Right lobe of liver (tissue), 4 donors: ENCODE results near the gene NEU3.

Experiments used
- POLR2A ChIP-seq: fragments of 450-650 bp; IDR thresholded peaks from one replicate; pipeline ENCODE4 v1.6.1; 2017; ENCODE audit warnings: antibody characterized with exemption, mild to moderate bottlenecking
- TF ChIP-seq, protein P1 (sequence below), 4 donors: fragments of 200-600 bp in 3 of 4; fragments of 450-650 bp in 1 of 4; IDR thresholded peaks; one replicate each; pipeline versions ENCODE4 v1.5.1 to v1.8.0; 2016 to 2022; ENCODE audit warnings: antibody characterized with exemption in 4 of 4, mild to moderate bottlenecking in 2 of 4
- donor health status: DM: no; HTN: no; CAD: no.
- donor health status: DM: no; HTN: no; CAD: no.
- donor health status: DM: no; HTN: yes; CAD: no.

- TF ChIP-seq, protein P1, sequence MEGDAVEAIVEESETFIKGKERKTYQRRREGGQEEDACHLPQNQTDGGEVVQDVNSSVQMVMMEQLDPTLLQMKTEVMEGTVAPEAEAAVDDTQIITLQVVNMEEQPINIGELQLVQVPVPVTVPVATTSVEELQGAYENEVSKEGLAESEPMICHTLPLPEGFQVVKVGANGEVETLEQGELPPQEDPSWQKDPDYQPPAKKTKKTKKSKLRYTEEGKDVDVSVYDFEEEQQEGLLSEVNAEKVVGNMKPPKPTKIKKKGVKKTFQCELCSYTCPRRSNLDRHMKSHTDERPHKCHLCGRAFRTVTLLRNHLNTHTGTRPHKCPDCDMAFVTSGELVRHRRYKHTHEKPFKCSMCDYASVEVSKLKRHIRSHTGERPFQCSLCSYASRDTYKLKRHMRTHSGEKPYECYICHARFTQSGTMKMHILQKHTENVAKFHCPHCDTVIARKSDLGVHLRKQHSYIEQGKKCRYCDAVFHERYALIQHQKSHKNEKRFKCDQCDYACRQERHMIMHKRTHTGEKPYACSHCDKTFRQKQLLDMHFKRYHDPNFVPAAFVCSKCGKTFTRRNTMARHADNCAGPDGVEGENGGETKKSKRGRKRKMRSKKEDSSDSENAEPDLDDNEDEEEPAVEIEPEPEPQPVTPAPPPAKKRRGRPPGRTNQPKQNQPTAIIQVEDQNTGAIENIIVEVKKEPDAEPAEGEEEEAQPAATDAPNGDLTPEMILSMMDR (IDR thresholded peaks at IDR 0.05) = no peak
- TF ChIP-seq POLR2A = no peak
These were observed 39.6 kb downstream of the NEU3 start for GRCh38 chr11:75028321-75028720.
